Subcutaneous abdominal adipose tissue (tissue), 5 donors: Measurements from ENCODE around the gene OR2AG2.

Source experiments
- H3K27ac ChIP-seq: one replicate; pipeline ENCODE4 v1.7.0; 2013; ENCODE audit warnings: low read depth, mild to moderate bottlenecking, inconsistent platforms, low read length, moderate library complexity
- H3K27me3 ChIP-seq, 5 donors: one replicate each; pipeline ENCODE4 v1.7.0; 2013; ENCODE audit warnings: low read length in 5 of 5, inconsistent platforms in 1 of 5; ENCODE audit not compliant: control insufficient read depth in 5 of 5, insufficient read depth in 4 of 5
- H3K36me3 ChIP-seq, 5 donors: one replicate each; pipeline ENCODE4 v1.7.0; 2013; ENCODE audit warnings: low read length in 5 of 5; ENCODE audit not compliant: control insufficient read depth in 5 of 5, insufficient read depth in 5 of 5
- H3K4me1 ChIP-seq, 5 donors: one replicate each; pipeline ENCODE4 v1.7.0; 2013; ENCODE audit warnings: low read length in 5 of 5, mild to moderate bottlenecking in 3 of 5, moderate library complexity in 1 of 5; ENCODE audit not compliant: control insufficient read depth in 5 of 5, insufficient read depth in 5 of 5
- H3K4me3 ChIP-seq, 5 donors: one replicate each; pipeline ENCODE4 v1.7.0; 2013; ENCODE audit warnings: low read length in 5 of 5, low read depth in 1 of 5
- H3K9ac ChIP-seq, 5 donors: one replicate each; pipeline ENCODE4 v1.7.0; 2013; ENCODE audit warnings: low read length in 5 of 5, mild to moderate bottlenecking in 4 of 5, moderate library complexity in 3 of 5
- H3K9me3 ChIP-seq, 5 donors: one replicate each; pipeline ENCODE4 v1.7.0; 2013; ENCODE audit warnings: low read length in 5 of 5; ENCODE audit not compliant: control insufficient read depth in 5 of 5
- donor health status: healthy.
- donor health status: healthy.
- donor health status: healthy.
- donor health status: healthy.
- donor health status: healthy.

The OR2AG2 gene

DNA sequence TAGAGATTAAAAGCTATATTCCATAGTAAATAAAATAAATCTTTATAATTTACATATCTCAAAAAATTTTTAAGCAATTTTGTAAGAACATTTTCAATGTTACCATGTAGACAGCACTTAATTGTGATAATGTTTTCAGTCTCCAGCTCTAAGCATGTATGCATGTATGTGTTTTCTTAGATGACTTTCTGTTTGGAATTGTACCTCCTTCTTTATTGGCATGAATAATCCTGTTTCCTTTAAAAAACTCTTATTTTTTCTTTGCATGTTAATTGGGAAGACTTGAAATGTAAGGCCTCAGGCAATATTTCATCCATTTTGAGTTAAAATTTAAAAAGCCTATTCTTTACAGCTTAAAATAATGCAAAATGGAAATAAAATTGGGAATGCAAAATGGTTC, 9.1 kb upstream of the OR2AG2 start:
- Histone ChIP-seq H3K36me3 (no peaks in the 10 kb centered on the region), H3K4me1 (no peaks in the 10 kb centered on the region), H3K27me3 (no peaks in the 10 kb centered on the region), H3K9me3 (no peaks in the 10 kb centered on the region), H3K9ac (no peak overlapping the region), H3K4me3 (no peak overlapping the region), H3K27ac (no peak overlapping the region)

DNA sequence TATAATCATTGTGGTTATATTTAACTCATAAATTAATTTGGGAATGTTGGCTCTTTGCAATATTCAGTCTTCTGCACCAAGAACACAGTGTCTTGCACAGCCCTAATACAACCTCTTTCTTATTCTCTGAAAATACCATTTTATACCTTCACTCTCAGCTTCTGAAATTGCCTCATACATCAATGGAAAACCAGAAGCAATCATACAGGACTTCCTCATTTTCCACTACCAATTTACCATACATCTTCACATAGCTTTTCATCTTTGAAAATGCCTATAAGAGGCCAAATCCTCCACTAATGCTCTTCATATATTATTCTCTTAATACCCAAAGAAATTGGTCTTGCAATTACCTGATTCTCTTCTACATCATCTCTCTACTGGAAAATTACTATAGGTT, 6.7 kb upstream of the OR2AG2 start:
- H3K4me3 ChIP-seq, result no peak overlapping the region
- H3K36me3 ChIP-seq, result no peaks in the 10 kb centered on the region
- no peaks in the 10 kb centered on the region for H3K27me3 ChIP-seq
- no peak overlapping the region for H3K27ac ChIP-seq
- H3K4me1 ChIP-seq, result no peaks in the 10 kb centered on the region
- no peaks in the 10 kb centered on the region for H3K9me3 ChIP-seq
- no peak overlapping the region for H3K9ac ChIP-seq

DNA sequence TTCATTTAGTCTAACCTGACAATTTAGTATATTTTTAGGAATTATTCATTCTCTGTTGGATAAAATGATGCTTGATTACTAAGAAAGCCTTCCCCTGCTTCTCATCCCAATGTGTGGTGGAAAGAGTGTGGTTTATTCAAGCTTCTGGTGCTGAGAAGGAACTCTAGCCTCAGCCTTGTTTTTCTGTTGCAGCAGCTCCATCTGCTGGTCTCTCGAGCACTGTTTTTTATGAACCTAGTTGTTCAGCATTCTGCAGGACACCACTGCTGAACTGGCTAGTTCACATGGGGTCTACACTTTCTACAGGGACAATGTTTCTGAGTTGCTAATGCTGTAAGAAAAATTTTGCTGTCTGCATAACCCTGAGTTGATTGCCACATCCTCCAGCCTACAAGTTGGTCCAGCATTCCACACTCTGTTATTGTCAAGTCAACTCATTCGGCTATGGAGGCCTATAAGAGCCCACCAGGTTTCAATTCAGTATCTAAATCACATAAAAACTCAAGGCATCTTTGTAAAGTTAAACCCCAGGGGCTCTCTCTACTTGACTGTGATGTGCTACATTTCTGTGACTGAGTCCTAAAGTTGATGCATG, 14.3 kb downstream of the OR2AG2 start:
- Histone ChIP-seq H3K9me3 (no peaks in the 10 kb centered on the region), H3K27ac (no peak overlapping the region), H3K9ac (no peak overlapping the region)

DNA sequence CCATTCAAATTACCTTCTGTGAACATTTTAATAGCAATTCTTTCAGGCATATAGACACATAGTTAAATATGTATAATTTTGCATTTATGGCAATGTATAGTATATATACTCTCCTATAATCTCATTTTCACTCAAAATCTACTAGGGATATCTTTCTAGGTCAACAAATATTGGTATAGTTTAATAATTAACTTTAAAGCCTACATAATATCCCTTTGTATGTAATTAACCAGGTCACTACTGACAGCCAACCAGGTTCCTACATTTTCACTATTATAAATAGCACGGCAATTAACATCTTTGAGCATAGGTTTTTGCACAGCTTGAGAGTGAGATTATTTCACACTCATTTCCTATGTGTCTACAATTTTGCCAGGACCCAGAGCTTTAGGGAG, 15.8 kb downstream of the OR2AG2 start:
- no peaks in the 10 kb centered on the region for H3K36me3 ChIP-seq
- no peaks in the 10 kb centered on the region for H3K4me1 ChIP-seq
- no peak overlapping the region for H3K27ac ChIP-seq
- no peaks in the 10 kb centered on the region for H3K27me3 ChIP-seq
- H3K9me3 ChIP-seq, result no peaks in the 10 kb centered on the region
- no peak overlapping the region for H3K4me3 ChIP-seq
- H3K9ac ChIP-seq, result no peak overlapping the region

More for the DNA sequence above, 14.3 kb downstream of the OR2AG2 start:
- Histone ChIP-seq H3K27me3 (no peaks in the 10 kb centered on the region), H3K4me1 (no peaks in the 10 kb centered on the region), H3K4me3 (no peak overlapping the region), H3K36me3 (no peaks in the 10 kb centered on the region)

DNA sequence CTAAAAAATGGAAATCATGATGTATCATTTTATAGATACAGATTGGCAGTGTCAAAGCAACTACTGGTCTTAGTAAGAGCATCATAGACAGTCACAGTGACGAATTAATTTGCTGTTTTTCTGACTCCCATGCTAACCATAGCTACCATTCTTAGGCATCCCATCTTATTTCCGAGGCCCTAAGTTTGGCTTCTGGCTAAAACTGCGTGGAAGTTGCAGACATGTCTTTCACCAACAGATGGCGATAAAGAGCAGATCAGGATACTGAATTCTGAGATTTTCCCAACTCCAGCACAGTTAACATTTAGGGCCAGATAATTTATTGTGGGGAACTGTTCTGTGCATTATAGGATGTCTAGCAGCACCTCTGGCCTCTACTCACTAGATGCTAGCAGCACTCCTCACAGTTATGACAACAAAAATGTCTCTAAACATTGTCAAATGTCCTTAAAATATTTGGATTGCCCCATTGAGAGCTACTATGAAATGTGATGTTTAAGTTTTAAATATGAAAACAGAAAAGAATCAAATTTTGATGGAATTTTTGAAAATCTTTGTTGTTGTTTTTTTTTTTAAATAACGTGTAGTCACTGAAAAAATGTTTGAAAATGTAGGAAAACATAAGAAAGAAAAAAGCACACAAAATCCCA, 16.3 kb downstream of the OR2AG2 start:
- H3K4me1 ChIP-seq, result no peaks in the 10 kb centered on the region
- H3K9ac ChIP-seq, result no peak overlapping the region

DNA sequence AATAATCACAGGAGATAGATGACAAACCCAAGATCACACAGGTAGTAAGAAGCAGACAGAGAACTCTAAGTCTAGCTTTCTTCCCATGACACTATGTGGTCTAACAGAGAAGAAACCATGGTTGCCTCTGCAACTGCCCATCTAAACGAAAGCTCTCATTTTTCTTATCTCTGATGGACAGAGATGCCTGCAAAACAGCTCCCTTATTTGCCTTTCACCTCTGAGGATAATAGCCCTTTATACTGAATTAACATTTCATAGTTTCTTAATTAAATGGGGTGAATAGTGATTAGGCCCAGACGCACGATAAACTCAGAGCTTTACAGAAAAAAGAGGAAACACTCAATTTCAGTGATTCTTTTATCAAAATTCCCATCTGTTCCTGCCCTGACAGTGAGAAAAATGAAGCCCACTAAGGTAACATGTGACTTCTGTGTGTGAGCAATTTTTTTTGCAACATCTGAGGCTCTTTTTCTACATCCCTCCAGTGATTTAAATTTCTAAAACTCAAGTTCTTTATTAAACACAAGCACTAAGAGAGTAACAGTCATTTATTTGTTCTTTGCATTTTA, 24.6 kb downstream of the OR2AG2 start:
- no peaks in the 10 kb centered on the region for H3K27me3 ChIP-seq
- peaks cover 0 to 21% (median 9%) of the 10 kb centered on the region in 5 donors for H3K4me1 ChIP-seq
- no peaks in the 10 kb centered on the region for H3K36me3 ChIP-seq
- H3K27ac ChIP-seq, result peak overlapping the region; percentile 68
- no peaks in the 10 kb centered on the region for H3K9me3 ChIP-seq
- no peak overlapping the region for H3K9ac ChIP-seq
- H3K4me3 ChIP-seq, result no peak overlapping the region

More for the DNA sequence above, 16.3 kb downstream of the OR2AG2 start:
- H3K27ac ChIP-seq, result no peak overlapping the region
- no peaks in the 10 kb centered on the region for H3K9me3 ChIP-seq
- no peaks in the 10 kb centered on the region for H3K36me3 ChIP-seq
- no peak overlapping the region for H3K4me3 ChIP-seq
- no peaks in the 10 kb centered on the region for H3K27me3 ChIP-seq

DNA sequence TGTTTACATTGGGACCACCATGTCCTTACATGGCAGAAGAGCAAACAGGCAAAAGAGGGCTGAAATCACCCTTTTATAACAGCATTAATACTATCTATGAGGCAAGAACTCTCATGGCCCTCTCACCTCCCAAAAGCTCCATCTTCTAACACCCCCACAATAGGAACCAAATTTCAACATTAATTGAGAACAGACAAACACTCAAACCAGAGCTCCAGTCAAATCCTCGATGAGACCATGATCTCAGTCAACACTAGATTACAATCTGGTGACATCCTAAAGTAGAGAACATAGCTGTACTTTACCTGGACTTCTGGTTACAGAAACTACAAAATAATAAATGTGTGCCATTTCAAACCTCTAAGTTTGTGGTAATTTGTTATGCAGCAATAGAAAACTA, 25.1 kb downstream of the OR2AG2 start:
- peaks cover 0 to 21% (median 9%) of the 10 kb centered on the region in 5 donors for H3K4me1 ChIP-seq
- peak overlapping the region; percentile 68 for H3K27ac ChIP-seq
- no peaks in the 10 kb centered on the region for H3K27me3 ChIP-seq
- H3K9ac ChIP-seq, result peak overlapping the region in 3 of 5 donors; percentile 39 to 80 (median 55)
- no peaks in the 10 kb centered on the region for H3K9me3 ChIP-seq
- no peaks in the 10 kb centered on the region for H3K36me3 ChIP-seq
- peak overlapping the region in 4 of 5 donors; percentile 62 to 73 (median 67) for H3K4me3 ChIP-seq

DNA sequence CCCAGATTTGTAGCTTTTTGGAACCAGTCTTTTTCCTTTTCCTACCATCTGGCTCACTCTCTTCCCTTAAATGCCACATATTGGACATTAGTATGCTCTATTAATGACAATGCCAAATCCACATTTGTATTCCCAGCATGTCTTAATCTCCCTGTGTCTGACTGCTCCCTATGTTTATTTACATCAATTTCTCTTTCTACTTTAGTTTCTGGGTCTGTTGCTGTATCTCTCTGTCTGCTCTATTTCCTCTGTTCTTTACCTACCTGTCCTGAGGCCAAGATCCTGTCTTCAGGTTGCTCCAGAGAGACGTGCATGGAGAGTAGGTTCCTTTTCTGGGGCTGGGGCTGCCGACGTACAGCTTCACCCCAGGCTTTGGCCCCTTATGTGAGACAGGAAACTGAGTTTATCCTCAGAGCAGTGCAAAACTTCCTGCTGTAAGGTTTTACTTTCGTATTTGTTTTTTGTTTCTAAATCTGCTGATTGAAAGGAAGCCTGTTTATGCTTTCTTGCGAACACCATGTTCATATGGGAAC, 25.6 kb downstream of the OR2AG2 start:
- peak overlapping the region in 3 of 5 donors; percentile 39 to 80 (median 55) for H3K9ac ChIP-seq

DNA sequence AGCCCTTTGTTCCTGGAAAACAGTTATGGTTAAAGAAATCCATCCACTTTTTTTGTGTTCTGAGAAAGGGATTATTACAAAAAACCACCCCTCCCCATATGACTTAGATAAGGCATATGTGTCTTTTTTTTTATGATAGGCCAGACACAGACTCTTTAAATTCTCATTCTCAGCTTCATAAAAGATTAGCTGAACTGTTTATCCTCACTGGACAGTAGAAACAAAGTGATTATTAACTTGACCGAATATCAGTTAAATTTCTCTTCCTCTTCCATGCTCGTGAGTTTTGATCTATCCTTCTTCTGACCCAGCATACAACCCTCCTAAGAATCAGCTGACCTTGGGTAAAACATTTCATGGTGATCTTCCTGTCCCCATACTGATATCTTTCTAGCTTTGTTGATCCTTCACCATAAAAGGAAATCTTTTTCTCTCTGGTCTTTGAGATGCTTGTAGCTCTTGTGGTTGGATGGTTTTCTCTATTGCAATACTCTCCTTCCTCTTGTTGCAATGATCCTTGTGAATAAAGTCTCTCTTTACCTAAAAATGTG, 26.2 kb downstream of the OR2AG2 start:
- H3K4me1 ChIP-seq, result peaks cover 0 to 21% (median 9%) of the 10 kb centered on the region in 5 donors
- no peaks in the 10 kb centered on the region for H3K27me3 ChIP-seq
- H3K27ac ChIP-seq, result peak overlapping the region; percentile 68
- H3K36me3 ChIP-seq, result no peaks in the 10 kb centered on the region
- H3K4me3 ChIP-seq, result peak overlapping the region in 4 of 5 donors; percentile 22 to 73 (median 53)
- H3K9ac ChIP-seq, result peak overlapping the region in 1 of 5 donors; percentile 80
- H3K9me3 ChIP-seq, result no peaks in the 10 kb centered on the region

More for the DNA sequence above, 25.6 kb downstream of the OR2AG2 start:
- H3K27me3 ChIP-seq, result no peaks in the 10 kb centered on the region
- peak overlapping the region; percentile 33 to 73 (median 65) for H3K4me3 ChIP-seq
- peak overlapping the region; percentile 68 for H3K27ac ChIP-seq
- no peaks in the 10 kb centered on the region for H3K36me3 ChIP-seq
- H3K9me3 ChIP-seq, result no peaks in the 10 kb centered on the region
- H3K4me1 ChIP-seq, result peaks cover 0 to 21% (median 9%) of the 10 kb centered on the region in 5 donors

DNA sequence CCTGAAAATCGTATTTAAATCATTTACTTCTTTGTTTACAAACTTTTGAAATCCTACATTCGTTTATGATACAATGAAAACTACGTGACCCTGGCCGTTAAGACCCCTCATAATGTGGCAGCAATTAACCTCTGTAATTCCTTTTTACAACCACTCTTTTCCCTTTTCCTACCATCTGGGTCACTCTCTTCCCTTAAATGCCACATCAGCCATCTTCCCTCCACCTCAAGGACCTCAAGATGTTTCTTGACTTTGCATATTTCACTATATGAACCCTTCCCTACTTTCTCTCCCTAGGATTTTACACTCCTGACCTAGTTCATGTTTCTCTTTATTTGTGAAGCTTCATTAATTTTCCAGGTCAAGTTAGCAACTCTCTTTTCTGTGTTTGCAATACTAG, 26.8 kb downstream of the OR2AG2 start:
- H3K9ac ChIP-seq, result no peak overlapping the region
- H3K27me3 ChIP-seq, result no peaks in the 10 kb centered on the region
- peaks cover 0 to 21% (median 9%) of the 10 kb centered on the region in 5 donors for H3K4me1 ChIP-seq
- H3K27ac ChIP-seq, result no peak overlapping the region
- peak overlapping the region in 2 of 5 donors; percentile 5 to 73 for H3K4me3 ChIP-seq
- H3K36me3 ChIP-seq, result no peaks in the 10 kb centered on the region
- no peaks in the 10 kb centered on the region for H3K9me3 ChIP-seq
